RPMI7951 (cell line): ENCODE results near the gene SLCO3A1. TPM values are rescaled to one million over a fixed set of nuclear protein-coding genes. Genes with fewer than 3 reads are reported as not detected.

ENCODE experiments used
- DNase-seq: peaks from one replicate; pipeline ENCODE4 v3.0.0-alpha.2; 2012; ENCODE audit warnings: low read depth
- total RNA-seq: library from RNA; depleted of rRNA; stranded (reverse); fragments of >200 nt; shearing (Covaris generic); gene quantifications from 2 replicates; pipeline ENCODE4 v1.2.3, GENCODE V29; 2014

SLCO3A1 gene
- total RNA-seq, 1 experiment from 2014 or later = 1.7 TPM

DNA sequence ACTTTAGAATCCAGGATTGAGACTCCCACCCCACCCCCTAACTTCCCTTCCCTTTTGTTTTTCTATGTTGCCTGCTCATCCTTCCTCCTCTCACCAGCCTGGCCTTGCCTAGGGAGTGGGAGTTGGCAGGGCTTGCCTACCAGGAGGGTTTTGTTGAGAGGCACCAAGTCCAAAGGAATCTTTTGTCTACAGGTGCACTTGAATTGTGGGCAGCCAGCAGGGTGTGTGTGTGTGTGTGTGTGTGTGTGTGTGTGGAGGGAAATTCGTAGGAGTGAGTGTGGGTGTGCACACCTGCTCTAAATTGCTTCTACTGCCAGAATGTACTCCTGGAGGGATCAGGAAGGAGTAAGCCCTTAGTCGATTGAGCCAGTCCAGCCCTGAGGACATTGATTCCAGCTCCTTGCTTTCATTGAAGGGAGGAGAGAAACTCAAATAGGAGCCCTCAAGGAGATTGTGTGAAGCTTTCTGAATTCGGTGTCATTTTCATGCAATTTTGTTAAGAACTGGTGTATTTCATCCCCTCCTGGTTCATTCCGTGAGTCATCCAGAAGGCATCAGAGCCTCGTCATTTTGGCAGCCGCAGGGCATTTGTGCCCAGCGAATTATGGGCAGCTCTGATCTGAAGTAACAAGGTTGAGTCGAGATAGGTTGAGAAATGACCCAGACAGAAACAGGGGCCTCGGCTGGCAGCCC lies 112.1 kb downstream of the SLCO3A1 start:
- DNase-seq = peak; percentile 97

DNA sequence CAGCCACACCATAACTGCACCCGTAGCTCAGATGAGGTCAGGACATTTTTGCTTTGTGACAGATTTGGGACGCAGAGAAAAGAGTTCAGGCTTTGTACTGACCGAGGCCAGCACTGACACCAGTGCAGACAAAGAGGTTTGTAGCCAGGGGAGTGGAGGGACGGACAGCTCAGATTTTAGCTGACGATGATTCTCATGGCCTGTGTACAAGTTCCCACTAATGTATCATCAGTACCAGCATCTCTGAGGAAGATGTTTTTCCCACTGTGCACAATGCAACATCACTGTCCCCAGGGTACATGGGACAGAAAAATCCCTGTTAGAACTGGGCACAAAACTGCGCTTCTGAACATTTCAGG lies 112.7 kb downstream of the SLCO3A1 start:
- no peak for DNase-seq

- peak; percentile 50 for DNase-seq
These were observed 114.6 kb downstream of the SLCO3A1 start for GRCh38 chr15:91967935-91968606.

DNA sequence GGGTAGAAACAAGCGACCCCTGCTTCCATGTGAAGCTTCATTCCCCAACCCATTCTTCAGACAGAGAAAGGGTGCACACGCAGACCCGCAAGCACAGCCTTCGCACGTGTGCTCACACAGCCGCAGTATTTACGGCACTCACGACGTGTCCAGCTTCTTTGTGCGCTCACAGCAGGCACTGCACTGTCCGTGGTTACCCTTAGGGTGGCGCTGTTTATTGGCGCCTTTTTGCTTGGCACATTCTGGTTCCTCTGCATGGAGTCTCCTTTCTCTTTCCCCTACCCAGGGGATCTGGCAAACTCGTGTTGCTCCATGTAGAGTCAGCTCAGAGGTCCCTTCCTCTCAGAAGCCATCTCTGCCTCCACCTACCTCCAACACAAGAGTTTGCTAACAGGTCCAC lies 115.1 kb downstream of the SLCO3A1 start:
- no peak for DNase-seq

GRCh38 chr15:91970142-91970541 lies 116.6 kb downstream of the SLCO3A1 start:
- peak; percentile 63 for DNase-seq

GRCh38 chr15:91973481-91973880 lies 120.0 kb downstream of the SLCO3A1 start:
- no peak for DNase-seq

GRCh38 chr15:91974321-91974720 lies 120.8 kb downstream of the SLCO3A1 start:
- peak; percentile 14 for DNase-seq

- DNase-seq = no peak
These were observed 121.9 kb downstream of the SLCO3A1 start for GRCh38 chr15:91975241-91975978.

DNA sequence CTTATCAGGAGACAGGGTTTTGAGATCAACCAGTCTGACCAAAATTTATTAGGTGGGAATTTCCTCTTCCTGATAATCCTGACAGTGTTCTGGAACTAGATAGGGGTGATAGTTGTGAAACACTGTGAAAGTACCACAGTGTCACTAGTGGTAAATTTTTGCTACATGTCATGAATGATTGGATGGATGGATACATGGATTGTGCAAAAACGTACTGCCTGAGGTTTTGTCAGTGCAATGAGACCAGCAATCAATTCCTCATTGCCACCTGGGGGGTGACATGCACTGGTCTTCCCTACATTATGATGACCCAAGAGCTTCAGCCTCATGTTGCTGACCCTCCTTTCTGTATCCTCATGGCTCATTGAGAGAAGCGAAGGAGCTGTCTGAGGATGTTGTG lies 123.5 kb downstream of the SLCO3A1 start:
- no peak for DNase-seq

- DNase-seq = peak; percentile 20
These were observed 127.2 kb downstream of the SLCO3A1 start for GRCh38 chr15:91980502-91981267.

DNA sequence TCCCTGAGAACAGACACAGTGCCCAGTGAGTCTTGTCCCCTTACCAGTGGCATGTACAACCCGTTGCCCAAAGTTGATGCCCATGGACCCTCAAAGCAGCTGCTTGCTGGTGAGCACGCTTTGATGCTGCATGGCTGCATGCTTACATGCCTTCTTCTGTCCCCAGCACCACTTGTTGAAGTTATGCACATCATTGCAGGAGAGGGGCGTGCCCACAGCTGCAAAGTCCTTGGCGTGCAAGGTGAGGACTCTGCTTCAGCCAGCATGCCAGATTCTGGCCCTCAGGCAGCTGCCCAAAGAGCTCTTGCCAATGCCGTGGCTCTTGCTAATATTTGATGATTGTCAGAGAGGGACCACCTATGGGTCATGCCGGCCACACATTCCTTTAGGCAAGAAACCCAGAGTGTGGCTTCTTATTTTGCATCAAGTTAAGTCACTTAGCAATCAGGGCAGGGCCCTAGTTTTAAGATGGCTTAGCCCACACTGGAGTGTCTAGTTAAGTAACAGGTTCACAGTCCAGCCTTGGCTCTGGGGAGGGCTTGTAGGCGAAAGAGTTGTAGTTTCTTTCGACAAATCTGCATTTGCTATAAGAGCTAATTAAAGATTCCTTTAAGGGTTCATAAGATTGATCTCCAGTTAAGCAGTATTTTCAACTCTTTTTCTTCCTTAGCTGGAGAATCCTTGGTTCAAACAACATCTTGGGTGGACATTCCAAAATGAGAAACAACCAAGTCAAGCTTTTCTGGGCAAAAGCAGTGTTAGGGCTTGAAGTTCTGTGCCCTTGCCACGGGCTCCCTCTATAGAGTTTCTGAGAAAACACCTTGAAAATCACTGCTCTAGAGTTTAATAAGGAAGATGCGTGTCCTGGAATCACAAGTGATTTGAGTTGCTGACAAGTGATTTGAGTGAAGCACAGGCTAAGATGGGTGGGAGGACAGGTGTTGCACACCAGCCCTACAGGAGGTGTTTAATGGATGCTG lies 128.6 kb downstream of the SLCO3A1 start:
- DNase-seq = peak; percentile 32

DNA sequence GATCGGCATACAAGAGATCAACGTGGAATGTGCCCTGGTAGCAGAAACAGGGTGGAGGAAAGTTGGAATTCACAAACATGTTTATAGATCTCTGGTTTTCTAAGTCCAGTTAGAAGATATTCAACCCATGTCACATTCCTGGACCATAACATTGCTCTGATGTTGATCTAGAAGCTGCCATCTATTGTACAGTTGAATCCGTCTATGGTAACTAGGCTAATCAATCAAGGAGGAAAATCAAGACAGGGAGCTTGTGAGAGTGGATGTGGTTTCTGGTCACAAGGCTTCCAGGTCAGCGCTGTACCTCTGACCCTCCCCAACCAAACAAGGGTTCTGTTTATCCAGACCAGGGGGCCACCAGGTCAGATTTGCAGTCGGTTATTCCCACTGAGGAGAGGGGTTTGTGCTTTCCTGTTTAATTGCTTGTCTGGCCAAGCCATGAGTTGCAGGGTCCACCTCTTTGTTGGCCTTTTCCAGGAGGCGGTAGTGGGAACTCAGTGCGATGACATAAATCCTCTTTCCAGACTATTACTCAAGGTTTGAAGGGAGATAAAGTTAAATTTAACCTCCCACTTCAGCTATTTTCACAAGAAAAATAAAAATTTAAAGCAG lies 130.3 kb downstream of the SLCO3A1 start:
- no peak for DNase-seq

DNA sequence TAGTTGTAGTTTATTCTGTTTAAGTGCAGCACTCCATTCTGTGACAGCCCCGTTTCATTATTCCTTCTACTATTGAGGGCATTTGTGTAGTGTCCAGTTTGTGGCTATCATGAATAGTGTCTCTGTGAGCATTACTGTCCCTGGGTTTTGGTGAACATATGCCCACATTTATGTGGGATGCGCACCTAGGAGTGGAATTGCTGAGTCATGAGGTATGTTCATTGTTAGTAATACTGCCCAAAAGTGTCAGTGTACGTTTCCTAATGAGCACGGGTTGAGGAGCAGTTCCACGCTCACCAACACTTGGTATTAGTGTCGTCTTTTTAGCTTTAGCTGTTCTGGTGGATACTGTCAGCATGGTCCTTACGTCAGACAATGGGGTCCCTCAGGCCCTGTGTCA lies 131.8 kb downstream of the SLCO3A1 start:
- DNase-seq = peak; percentile 9

- DNase-seq = no peak
These were observed 134.6 kb downstream of the SLCO3A1 start for GRCh38 chr15:91988071-91988470.

- no peak for DNase-seq
These were observed 135.1 kb downstream of the SLCO3A1 start for GRCh38 chr15:91988655-91989054.

DNA sequence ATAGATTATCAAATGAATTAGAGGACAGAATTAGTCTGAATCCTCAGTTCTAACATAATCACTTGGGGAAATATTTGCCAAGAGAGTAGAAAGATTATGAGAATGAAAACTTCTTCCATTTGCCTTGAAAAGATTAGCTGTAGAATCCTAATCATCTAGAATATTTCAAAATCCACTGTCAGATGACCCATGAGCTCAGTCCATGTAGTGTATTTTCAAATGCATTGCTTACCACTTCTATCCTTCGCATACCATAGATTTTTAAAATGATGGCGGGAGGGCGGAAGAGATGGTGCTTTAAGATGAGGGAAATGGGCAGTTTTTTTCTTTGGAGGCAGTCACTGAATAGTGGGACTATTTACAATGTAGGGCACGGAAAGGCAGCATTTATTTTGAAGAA lies 136.3 kb downstream of the SLCO3A1 start:
- DNase-seq = no peak

- no peak for DNase-seq
These were observed 139.4 kb downstream of the SLCO3A1 start for GRCh38 chr15:91992945-91993344.

- no peak for DNase-seq
These were observed 141.6 kb downstream of the SLCO3A1 start for GRCh38 chr15:91995146-91995545.

- DNase-seq = no peak
These were observed 143.7 kb downstream of the SLCO3A1 start for GRCh38 chr15:91997163-91997562.

DNA sequence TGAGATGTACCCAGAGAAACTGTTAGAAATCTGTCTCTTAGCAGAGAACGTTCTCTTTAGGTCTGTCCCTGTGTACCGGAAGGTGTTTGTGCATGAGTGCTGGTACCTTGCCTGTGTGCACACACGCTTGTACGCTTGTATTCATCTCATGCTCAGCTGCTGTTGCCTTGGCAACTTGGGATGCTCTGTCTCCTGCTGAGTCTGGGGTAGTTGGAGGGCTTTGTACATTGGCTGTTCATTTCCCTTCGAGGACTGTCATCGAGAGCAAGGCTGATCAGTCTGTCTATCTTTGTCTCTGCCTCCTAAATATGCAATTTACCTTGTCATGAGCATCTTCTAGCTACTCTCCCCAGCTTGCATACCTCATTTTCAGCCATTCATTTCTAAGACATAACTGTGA lies 147.2 kb downstream of the SLCO3A1 start:
- no peak for DNase-seq

GRCh38 chr15:92001307-92001706 lies 147.8 kb downstream of the SLCO3A1 start:
- no peak for DNase-seq
